Stimulated activated CD8-positive, alpha-beta memory T cell treated with anti-CD3 and anti-CD28 coated beads, Interleukin-12 subunit alpha, Interleukin-12 subunit beta, amount 100 ng/mL, for 24 hours (primary cell): ENCODE measurements around the gene CHST4.
A peak's percentile ranks its signal among the peaks of the same experiment; 100 is the strongest.
"Not testable (repeated sequence)": the region's sequence is repeated elsewhere in the genome, so short reads cannot be mapped to it uniquely, and the experiment has no call there.

Source experiments
- DNase-seq: peaks from one replicate; pipeline ENCODE4 v3.0.0-alpha.2; 2020; ENCODE audit errors: extremely low read depth

The CHST4 gene

DNA sequence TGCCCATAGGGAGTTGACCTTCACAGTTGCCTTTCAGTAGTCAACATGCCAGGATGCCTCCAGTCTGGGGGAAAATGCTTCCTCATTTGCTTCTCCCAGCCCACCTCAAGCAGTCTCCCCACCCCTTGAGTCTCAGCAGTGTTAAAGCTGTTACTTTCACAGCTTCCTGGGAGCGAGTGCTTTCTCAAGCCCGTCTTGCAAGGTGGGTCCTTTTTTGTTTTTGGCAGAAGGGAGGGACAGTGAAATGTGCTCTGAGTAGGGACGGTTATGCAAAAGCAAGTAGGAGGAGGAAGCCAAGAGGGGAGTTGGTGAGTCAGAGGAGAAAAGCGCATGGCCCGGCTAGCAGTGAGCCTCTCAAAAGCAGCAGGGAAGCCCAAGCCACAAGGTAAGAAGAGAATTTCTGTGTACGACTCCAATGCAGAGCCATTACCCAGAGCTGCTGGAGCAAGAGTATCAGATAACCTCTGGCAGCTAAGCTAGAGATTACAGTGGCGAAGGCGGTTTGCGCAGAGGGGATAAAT, at the start of gene CHST4:
Gene CHST4 (plus strand): TSS at position 316 of the 521 bp plus-strand sequence. CDS start 10,252 bp downstream, outside the sequence.
- DNase-seq = no peak

DNA sequence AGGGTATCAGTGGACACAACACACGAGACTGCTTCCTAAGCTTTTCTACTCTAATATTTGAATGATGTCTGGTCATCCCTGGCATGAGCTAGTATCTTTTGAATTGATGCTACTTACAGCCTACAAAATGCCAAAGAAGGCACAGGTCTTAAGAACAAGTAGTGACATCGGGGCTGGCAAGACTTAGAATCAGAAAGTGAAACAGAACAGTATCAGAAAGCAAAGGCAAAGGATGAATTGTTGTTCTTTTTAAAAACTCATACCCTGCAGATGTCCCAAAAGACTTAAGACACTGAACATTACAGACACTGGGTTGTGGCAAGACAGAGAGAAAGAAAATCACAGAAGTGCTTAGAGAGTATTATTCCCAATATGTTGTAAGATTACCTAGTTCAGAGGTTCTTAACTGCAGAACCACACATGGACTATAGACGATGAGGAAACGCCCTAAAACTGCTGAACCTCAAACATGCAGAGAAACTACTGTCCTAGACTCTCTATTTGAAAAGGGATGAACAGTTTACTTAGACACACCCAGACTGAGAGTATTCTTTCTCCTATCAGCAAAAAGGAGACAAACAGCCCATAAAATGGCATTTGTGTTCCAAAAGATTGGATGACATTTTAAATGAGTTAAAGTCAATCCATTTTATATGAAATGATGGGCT, 49.6 kb upstream of the CHST4 start:
- DNase-seq = no peak

DNA sequence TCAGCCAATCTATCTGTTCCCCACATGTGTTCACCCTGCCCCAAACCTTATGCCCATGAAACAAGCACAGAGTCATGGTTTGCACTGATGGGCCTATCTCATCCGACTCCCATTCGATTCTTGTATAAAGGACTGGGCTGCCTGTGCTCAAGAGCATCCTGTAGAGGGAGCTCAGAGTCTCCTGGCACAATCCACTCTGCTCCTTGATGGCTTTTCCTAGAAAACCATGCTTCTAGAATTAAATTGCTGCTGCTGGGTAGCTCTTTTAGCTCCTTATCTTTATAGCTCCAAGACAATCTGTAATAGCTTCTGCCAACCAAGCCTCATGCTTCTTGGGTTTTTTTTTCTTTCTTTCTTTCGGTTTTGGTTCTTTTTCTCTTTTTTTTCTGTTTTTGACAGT, 46.8 kb upstream of the CHST4 start:
- no peak for DNase-seq

GRCh38 chr16:71480956-71481355, 45.3 kb upstream of the CHST4 start:
- DNase-seq = no peak

GRCh38 chr16:71482569-71482968, 43.7 kb upstream of the CHST4 start:
- DNase-seq = no peak

DNA sequence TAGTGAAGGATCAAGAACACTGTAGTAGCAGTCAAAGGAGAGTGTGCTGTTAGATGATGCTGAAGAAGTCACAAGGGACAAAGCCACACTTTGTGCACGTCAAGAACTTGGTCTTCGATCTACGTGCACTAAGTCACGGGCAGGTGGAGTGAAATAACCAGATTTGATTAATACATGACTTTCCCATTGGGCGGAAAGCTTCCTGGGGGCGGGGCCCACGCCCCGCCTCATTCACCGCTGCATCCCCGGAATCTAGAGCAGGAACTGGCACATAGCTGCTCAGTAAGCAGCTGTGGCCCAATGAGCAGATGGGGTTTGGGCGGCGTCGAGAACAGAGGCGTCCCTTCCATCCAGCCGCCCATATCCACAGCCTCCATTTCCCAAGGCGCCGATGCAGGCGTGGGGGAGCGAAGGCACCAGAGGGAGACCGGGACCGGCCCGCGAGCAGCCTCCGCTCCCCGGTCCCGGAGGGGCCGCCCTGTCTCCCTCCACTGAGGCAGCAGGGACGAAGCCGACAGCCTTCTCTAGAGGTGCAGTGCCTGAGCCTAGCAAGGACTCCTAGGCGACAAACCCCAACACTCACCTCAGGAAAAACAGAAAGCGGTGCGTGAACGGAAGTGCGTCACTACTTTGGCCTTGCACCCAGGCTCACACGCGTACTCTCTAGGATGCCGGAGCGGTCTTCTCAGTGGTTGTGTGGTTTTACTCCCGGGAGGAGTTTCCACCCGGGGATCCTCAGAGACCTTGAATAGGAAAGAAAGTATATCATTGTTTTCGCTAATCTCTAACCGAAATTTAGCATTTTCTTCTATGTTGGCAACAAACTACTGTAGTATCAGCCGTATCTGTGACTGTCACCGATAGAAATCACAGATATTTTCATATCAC, 42.0 kb upstream of the CHST4 start:
- peak; percentile 38 for DNase-seq

DNA sequence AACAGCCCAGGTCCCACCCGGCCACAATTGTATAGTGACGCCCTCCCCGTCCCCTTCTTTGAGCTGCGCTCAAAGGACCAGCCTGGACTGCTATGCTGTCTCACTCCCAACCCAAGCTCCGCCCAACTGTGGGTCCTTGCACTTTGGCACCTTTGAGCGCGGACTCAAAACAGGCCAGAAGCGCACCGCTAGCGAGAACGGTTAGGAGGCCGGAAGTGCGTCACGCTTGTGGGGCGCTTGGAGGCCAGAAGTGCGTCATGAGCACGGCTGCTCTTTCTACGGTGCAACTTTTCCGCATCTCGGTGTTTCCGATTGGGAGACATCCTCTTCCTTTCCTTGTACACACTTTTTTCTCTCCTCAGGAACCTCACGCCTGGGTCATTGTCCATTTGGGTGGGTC, 37.1 kb upstream of the CHST4 start, which contains the start of gene ZNF19:
Gene ZNF19 (minus strand): TSS at position 203 of the 400 bp plus-strand sequence. CDS start 7,210 bp downstream, outside the sequence.
- DNase-seq = no peak

GRCh38 chr16:71490361-71490760, 35.9 kb upstream of the CHST4 start:
- DNase-seq = no peak

GRCh38 chr16:71491054-71491453, 35.2 kb upstream of the CHST4 start:
- DNase-seq = no peak

- DNase-seq = no peak
Observed at GRCh38 chr16:71492786-71493185, 33.4 kb upstream of the CHST4 start.

- no peak for DNase-seq
Observed at GRCh38 chr16:71493213-71493612, 33.0 kb upstream of the CHST4 start.

DNA sequence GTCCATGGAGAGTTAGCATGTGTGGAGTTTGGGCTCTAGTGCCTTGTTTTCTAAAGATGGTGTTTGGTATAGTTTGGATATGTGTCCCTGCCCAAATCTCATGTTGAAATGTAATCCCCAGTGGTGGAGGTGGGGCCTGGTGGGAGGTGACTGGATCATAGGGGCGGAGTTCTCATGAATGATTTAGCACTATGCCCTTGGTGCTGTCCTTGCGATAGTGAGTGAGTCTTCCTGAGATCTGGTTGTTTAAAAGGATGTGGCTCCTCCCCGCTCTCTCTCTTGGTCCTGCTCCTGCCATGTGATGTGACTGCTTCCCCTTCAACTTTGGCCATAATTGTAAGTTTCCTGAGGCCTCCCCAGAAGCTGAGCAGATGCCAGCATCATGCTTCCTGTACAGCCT, 28.2 kb upstream of the CHST4 start:
- DNase-seq = no peak

GRCh38 chr16:71499775-71500364, 26.4 kb upstream of the CHST4 start:
- DNase-seq = no peak

GRCh38 chr16:71500964-71501363, 25.3 kb upstream of the CHST4 start:
- no peak for DNase-seq

GRCh38 chr16:71501547-71501946, 24.7 kb upstream of the CHST4 start:
- DNase-seq = no peak

- not testable (repeated sequence) for DNase-seq
Observed at GRCh38 chr16:71504051-71504450, 22.2 kb upstream of the CHST4 start.

- no peak for DNase-seq
Observed at GRCh38 chr16:71504901-71505300, 21.3 kb upstream of the CHST4 start.

- no peak for DNase-seq
Observed at GRCh38 chr16:71507061-71507460, 19.2 kb upstream of the CHST4 start.

DNA sequence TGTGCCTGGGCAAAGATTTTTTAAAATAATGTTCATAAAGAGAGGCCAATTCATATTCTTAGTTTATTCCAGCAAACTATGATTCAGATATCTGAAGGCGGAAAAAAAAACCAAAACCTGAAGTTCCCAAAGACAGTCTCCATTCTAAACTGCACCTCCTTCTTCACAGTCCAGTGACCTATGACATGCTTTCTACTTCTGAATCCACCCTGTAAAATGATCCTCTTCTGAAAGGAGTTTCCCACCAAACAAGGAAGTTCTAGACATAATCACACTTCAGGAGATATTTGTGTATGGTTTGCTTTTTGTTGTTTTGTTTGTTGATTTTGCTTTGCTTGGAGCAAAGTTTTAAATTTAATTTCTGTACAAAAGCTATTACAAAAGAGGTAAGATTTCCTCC, 12.9 kb upstream of the CHST4 start:
- DNase-seq = no peak

- DNase-seq = no peak
Observed at GRCh38 chr16:71514476-71514875, 11.8 kb upstream of the CHST4 start.

DNA sequence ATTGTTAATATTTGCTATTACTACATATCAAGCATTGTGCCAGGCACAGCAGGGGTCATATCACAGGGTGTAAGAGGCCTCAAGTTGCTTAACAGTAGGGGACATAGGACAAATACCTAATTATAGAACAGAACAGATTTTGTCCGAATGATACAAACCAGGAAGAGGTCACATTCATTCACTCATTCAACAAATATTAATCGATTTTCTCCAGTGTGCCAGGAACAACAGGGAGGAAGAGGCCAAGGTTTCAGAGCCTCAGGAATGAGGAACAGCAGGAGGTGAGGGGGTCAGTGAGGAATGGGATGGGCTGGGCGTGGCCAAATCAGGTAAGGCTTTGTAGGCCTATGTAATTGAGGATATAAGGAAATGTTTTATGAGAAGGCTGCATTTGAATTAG, 11.2 kb upstream of the CHST4 start:
- DNase-seq = no peak

- no peak for DNase-seq
Observed at GRCh38 chr16:71520550-71520949, 5.7 kb upstream of the CHST4 start.
